ENCODE results near the gene SMNDC1.
A peak's percentile ranks its signal among the peaks of the same experiment; 100 is the strongest.
"Not testable (repeated sequence)": the region's sequence is repeated elsewhere in the genome, so short reads cannot be mapped to it uniquely, and the experiment has no call there.

Gene SMNDC1

GRCh38 chr10:110304780-110305421 is at the start of gene SMNDC1:
SMNDC1 (minus strand) TSS chr10:110304920; CDS start chr10:110303587, 1,333 bp downstream.
- peak; percentile 99 for DNase-seq

DNA sequence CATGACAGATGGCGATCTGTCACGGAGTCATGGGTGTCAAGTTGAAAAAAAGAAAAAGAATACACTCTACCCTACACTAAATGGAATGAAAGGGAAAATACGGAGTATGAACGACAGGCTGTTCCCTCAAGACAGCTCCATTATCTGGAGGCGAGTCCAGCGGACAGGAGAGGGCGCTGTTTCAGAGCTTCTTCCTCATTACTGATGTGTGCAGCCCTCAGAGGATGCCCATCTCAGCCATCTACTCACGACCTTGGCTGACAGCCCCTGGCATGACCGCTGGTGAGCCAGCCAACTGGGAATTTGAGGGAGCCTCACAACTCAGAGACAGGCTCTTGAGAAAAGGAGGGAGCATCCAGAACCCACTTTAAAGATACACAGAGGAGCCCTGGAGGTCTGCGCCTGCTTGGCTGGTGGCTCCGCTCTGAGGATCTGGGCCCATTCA is 49.6 kb upstream of the SMNDC1 start:
- peak; percentile 83 to 92 for DNase-seq

- no peak for DNase-seq
These were observed 48.8 kb upstream of the SMNDC1 start for GRCh38 chr10:110353244-110354119.

- DNase-seq, result no peak
These were observed 48.2 kb upstream of the SMNDC1 start for GRCh38 chr10:110352930-110353243.

DNA sequence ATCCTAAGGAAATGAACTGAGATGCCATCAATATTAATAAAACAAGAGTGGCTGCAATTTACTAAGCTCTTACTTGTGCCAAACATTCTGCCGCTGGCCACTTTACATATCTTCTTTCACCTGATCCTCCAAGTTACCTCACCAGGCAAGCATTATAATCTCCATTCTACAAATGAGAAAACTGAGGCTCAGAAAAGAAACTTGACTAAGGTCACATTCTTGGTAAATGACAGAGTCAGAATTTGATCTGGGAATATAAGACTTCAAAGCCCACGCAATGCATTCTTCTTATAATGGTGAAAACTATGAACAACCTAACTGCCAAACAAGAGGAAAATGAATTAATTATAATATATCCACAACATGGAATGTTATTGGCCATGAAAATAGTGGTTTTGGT is 46.1 kb upstream of the SMNDC1 start:
- DNase-seq, result no peak

DNA sequence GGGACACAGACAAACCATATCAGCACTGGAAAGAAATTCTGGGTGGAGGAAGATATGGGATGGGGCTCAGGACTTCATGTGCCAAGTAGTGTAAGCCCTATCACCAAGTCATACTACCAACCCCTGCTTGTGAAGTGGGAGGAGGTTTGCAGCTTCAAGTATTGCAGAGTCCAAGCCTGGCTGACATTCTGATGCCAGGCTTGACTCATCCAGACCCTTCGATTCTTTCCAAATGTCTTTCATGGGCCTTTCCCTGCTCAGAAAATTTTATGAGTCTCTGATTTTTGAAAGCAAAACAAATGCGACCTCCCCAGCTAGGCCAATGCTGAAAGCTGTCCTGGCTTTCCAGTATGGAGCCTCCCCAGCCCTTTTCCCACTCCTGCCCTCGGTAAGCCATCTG is 45.1 kb upstream of the SMNDC1 start:
- DNase-seq, result no peak

DNA sequence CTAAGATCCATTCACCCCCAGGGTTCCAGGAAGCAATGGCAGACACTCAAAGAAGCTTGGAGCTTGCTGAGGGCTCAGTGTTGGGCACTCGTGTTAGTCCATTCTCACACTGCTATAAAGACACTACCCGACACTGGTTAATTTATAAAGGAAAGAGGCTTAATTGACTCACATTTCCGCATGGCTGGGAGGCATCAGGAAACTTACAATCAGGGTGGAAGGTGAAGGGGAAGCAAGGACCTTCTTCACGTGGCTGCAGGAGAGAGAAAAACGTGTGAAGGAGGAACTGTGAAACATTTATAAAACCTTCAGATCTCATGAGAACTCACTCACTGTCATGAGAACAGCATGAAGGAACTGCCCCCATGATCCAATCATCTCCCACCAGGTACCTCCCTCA is 44.7 kb upstream of the SMNDC1 start:
- DNase-seq, result no peak

- no peak for DNase-seq
These were observed 43.6 kb upstream of the SMNDC1 start for GRCh38 chr10:110348336-110348735.

GRCh38 chr10:110346914-110347313 is 42.2 kb upstream of the SMNDC1 start:
- DNase-seq, result no peak

DNA sequence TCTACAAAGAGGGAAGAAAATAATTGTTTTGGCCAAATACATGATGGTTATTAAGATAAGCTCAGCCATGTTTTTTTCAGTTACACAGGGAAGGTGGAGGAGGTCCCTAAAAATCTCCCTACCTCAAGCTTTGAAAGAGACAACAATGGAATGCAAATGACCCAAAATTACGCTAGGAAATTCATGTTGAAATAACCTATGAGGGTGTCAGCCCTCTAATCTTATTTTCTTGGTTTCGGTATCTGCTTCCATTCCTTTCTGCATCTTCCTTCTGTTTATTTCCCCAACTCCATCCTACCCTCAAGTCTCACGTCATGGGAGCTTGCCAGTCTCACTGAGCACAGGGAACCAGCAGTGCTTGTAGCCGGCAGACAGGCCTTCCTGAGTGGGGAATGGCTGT is 40.6 kb upstream of the SMNDC1 start:
- DNase-seq, result no peak

DNA sequence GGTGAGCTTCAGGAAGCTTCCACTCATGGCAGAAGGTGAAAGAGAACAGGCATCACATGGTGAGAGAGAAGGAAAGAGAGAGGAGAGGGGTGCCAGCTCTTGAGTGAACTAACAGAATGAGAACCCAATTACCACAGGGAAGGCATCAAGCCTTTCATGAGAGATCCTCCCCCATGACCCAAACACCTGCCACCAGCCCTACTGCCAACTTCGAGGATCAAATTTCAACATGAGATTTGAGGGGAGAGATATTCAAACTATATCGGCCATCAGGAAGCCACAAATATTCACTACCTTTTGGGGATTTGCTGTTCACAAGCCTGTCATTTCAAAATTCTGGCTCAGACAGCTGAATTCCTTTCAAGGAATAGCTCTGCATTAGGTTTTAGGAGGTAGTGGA is 39.9 kb upstream of the SMNDC1 start:
- peak; percentile 38 to 47 for DNase-seq

GRCh38 chr10:110343947-110344346 is 39.2 kb upstream of the SMNDC1 start:
- DNase-seq, result no peak

DNA sequence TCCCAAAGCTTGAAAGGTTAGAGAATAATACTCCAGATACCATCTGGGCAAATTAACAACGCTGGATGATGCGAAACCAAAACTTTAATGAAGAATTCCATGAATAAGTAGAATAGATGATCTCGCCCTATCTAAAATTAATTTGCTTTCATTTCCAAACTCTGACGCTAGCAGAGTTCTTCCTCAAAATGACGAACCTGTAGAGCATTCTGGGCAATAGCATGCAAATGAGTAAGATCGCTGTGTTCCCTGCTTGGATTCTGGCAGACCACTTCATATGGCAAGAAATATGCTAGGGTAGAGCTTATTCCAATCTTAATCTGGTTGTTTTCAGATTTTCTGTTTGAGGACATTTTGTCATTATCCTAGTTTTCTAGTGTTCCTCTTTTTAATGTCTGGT is 36.1 kb upstream of the SMNDC1 start:
- no peak for DNase-seq

GRCh38 chr10:110340122-110340521 is 35.4 kb upstream of the SMNDC1 start:
- DNase-seq, result no peak

- no peak for DNase-seq
These were observed 33.2 kb upstream of the SMNDC1 start for GRCh38 chr10:110337906-110338305.

DNA sequence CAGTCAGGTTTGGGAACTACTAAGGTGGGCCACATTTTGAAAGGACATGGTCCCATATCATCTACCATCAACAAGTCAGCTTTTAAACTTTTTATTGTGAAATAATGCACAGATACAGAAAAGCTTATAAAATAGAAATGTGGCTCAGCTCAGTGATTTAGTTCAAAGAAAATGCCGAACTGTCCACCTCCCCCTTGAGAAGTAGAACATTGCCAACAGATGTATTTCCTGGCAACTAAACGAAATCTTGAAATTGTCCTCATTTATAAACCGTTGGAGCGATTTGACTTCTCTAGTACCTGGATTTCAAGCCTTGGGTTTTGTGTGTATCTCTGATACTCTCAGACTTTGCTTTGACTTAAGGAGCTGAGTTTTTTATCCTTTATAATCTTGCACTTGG is 32.7 kb upstream of the SMNDC1 start:
- no peak for DNase-seq

GRCh38 chr10:110336111-110336721 is 31.5 kb upstream of the SMNDC1 start:
- no peak for DNase-seq

DNA sequence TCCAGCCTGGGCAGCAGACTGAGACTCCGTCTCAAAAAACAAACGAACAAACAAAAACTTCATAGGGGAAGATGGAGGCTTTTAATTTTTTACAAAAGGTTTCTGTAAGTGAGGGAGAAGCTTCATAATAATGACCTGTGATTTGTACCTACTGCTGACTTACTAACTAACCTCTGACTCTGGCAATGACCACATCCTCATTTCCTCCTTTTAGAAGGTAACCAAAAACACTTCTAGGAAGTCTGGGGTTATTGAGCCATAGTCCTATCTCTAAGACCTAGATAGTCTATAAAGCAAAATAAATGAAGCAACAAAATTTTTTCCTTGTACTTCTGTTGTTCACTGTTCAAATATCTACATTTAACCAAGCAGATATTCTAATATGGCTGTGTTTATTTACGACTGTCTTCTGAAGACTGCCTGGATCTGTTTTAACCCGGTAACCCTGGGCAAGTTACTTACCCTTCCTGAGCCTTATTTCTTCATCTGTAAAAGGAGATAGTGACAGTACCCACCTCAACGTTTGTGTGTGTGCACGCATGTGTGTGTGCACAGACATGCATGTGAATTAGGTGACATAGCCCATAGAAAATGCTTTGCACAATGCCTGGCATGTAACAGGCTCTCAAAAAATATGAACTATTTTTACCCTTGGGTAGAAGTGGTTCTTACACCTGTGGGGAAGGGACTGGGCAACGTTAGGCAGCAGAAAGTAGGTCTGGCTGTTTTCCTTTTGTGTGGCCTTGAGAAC is 30.8 kb upstream of the SMNDC1 start:
- peak; percentile 43 to 54 for DNase-seq

DNA sequence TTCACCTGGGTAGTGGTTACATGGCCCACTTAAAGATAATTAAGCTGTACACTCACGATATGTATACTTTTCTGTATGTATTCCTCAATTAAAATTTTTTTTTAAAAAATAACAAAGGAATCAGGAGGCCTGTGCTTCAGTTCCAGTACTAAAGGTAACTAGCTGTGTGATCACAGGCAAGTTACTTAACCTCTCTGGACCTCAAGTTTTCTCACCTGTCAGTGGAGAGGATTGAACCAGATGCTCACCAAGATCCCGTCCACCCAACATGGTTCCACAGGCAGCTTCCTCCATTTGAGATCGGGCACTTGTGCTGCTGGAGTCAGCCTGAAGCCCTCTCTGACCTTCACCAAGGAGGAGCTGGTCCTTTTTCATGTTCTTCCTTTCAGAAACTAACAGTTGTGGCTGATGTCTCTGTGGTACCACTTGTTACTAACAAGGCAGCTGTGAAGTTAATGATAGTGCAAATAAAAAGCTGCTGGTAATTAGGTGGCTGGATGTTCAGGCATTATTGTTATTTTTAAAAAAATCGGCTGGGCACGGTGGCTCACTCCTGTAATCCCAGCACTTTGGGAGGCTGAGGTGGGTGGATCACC is 29.4 kb upstream of the SMNDC1 start:
- no peak for DNase-seq

- not testable (repeated sequence) for DNase-seq
These were observed 26.6 kb upstream of the SMNDC1 start for GRCh38 chr10:110331226-110331795.

DNA sequence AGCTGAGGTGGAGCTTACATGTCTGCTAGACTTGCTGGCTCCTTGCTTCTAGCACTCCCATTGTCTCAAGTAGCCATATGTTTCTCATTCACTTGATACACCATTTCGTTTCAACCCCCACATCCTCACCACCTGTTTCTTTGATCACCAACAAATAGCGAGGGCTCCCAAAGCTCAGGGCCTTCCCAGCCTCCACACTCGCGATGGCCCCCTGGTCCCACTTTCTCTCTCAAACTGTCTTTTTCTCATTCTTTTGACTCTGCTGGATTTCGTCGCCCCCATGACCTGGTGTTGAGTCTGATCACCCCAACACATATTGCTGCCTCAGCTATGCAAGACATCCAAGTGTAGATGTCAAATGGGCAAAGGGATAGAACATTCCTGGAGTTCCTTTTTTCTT is 26.0 kb upstream of the SMNDC1 start:
- no peak for DNase-seq

- no peak for DNase-seq
These were observed 22.7 kb upstream of the SMNDC1 start for GRCh38 chr10:110327262-110327914.

Data from Kasumi-1 (cell line).